ENCODE results near the gene PP2D1. TPM values are rescaled to one million over a fixed set of nuclear protein-coding genes. Genes with fewer than 3 reads are reported as not detected.

PP2D1 gene
- total and polyA plus RNA-seq, 9 of the 15 experiments (the other 6 are each of a cell fraction or from before 2014, with no cell fraction given) = 0.07 to 0.10 TPM; not detected in 7

- Histone ChIP-seq H3K9ac (ENCODE audit: insufficient read depth in 1 of 2, low read depth in 2 of 2, low read length in 2 of 2) (peak overlapping the region in 1 of 2 experiments; percentile 60; a peak in 1 of 4 replicates), H3K4me3 (no peak overlapping the region), H3K4me1 (replicated peaks in 1 of 2; ENCODE audit: control insufficient read depth in 2 of 2, insufficient read depth in 2 of 2, low read length in 2 of 2) (peaks cover 23 to 29% of the 10 kb centered on the region in 2 experiments; a peak in 4 of 5 replicates), H3K9me1 (ENCODE audit: control insufficient read depth, insufficient read depth, low read length) (no peaks in the 10 kb centered on the region), H3K36me3 (ENCODE audit: control insufficient read depth, insufficient read depth, low read length) (no peaks in the 10 kb centered on the region), H3K9me3 (replicated peaks; ENCODE audit: control insufficient read depth, insufficient read depth, low read depth, low read length) (no peaks in the 10 kb centered on the region), H3K27me3 (ENCODE audit: control insufficient read depth in 2 of 2, insufficient read depth in 2 of 2, low read length in 2 of 2) (no peaks in the 10 kb centered on the region), H3K79me2 (ENCODE audit: control insufficient read depth, insufficient read depth, low read length) (no peaks in the 10 kb centered on the region), H2AFZ (ENCODE audit: low read depth, low read length) (peak overlapping the region; percentile 23), H3K27ac (ENCODE audit: extremely low read depth, low read depth, low read length) (no peak overlapping the region), H3K4me2 (ENCODE audit: insufficient read depth, low read length) (no peak overlapping the region), H4K20me1 (replicated peaks; ENCODE audit: control insufficient read depth, insufficient read depth, low read length) (no peaks in the 10 kb centered on the region)
- FAIRE-seq = peak; percentile 26
- no TSS peak for BruUV-seq (replicated peaks)
- ChIA-PET POLR2A (interaction anchor here (0.6 to 3.0 kb wide), 4 partner anchors 11 to 172 kb away, joined by 3 to 15 read pairs (median 4); partner anchors contain the start of gene SGO1), CTCF (ENCODE audit: low intra/inter-chr PET ratio) (no interaction called here)
- peak in 3 of 4 experiments; percentile 34 to 60 (median 41) for DNase-seq (ENCODE audit: extremely low read depth in 1 of 4, low spot score in 3 of 4)
- peak; percentile 56 for ATAC-seq
- intact Hi-C loops (cut with micrococcal nuclease) (no loop called here), in situ Hi-C loops (cut with MboI) (no loop called here)
- 18% methylated on average over 1 of the region's 1 CpG for WGBS (ENCODE audit: insufficient coverage, low coverage, missing lambda C conversion rate)
- TF ChIP-seq ZKSCAN3 (CRISPR knock-in tag; IDR thresholded peaks at IDR 0.05) (no peak), SIN3B (IDR thresholded peaks at IDR 0.05; ENCODE audit: low read depth) (no peak), CREB1 (IDR thresholded peaks at IDR 0.05) (no peak), CREB1 (CRISPR knock-in tag; IDR thresholded peaks at IDR 0.05) (no peak), THAP7 (CRISPR knock-in tag; IDR thresholded peaks at IDR 0.05) (no peak), SIRT6 (IDR thresholded peaks at IDR 0.05; ENCODE audit: low read depth, low read length) (no peak), RBM15 (IDR thresholded peaks at IDR 0.05; ENCODE audit: insufficient read depth, low read length) (no peak), ARNT (IDR thresholded peaks at IDR 0.05) (no peak), ARID2 (IDR thresholded peaks at IDR 0.05) (no peak), NCOR1 (IDR thresholded peaks at IDR 0.05) (peak; percentile 37; the same call in 1 of the 2 replicates), E2F1 (CRISPR knock-in tag; IDR thresholded peaks at IDR 0.05) (no peak), TBP (optimal IDR thresholded peaks at IDR 0.05; ENCODE audit: low read depth, low read length) (no peak), ZNF79 (CRISPR knock-in tag; IDR thresholded peaks at IDR 0.05; ENCODE audit: low read depth) (no peak), BDP1 (IDR thresholded peaks at IDR 0.05; ENCODE audit: insufficient read depth, insufficient read length) (no peak), MTA1 (IDR thresholded peaks at IDR 0.05; ENCODE audit: borderline replicate concordance) (no peak), RB1 (IDR thresholded peaks at IDR 0.05; ENCODE audit: low read depth) (no peak), ZNF507 (tag; conservative IDR thresholded peaks at IDR 0.05) (no peak), PML (IDR thresholded peaks at IDR 0.05; ENCODE audit: low read length) (no peak), HOMEZ (CRISPR knock-in tag; IDR thresholded peaks at IDR 0.05) (no peak), MAX (CRISPR knock-in tag; IDR thresholded peaks at IDR 0.05) (no peak), E2F4 (CRISPR knock-in tag; IDR thresholded peaks at IDR 0.05; ENCODE audit: low read depth) (no peak), HMG20A (CRISPR knock-in tag; conservative IDR thresholded peaks at IDR 0.05) (no peak)
Observed at GRCh38 chr3:20013396-20013795, 1.3 kb upstream of the PP2D1 start.

All from K562 (cell line).